NCI-H128 (cell line): ENCODE results near the gene FAM240B.

ENCODE experiments used
- DNase-seq: peaks from one replicate; lab custom pipeline; 2025; ENCODE audit not compliant: unreplicated experiment; lab: John Stamatoyannopoulos, UW

Gene FAM240B

DNA sequence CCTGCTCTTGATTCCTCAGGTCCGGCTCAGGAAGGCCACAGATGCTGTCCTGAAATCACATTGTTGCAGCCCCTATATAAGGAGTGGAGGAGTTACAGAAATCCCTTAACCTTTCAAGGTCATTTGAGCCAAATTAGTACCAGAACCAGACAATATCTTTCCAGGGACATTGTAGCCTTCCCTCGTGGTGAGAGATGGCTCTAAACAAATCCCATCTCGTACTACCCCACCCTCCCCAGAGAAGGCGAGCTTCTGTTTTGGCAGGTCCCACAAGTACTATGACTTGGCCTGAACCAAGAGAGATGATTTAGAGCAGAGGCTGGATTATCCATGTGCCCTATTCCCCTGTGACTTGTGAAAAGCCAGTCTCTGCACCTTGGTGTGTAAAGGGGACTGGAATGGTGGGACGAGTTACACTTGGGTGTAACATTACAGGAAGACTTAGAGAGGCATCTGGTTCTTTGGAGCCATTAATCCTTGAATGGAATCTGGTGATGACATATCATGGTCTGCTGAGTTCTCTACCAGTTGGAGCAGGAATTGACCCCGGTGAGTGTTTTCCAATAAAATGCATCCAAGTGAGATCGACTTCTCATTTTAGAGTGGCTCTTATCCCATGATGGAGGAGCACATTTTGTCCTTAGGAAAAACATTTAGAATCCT, at the start of gene FAM240B:
Gene FAM240B, minus strand, starts transcription at position 51 of the 663 bp plus-strand sequence. CDS start 16,134 bp downstream, outside the sequence.
- no peak for DNase-seq

DNA sequence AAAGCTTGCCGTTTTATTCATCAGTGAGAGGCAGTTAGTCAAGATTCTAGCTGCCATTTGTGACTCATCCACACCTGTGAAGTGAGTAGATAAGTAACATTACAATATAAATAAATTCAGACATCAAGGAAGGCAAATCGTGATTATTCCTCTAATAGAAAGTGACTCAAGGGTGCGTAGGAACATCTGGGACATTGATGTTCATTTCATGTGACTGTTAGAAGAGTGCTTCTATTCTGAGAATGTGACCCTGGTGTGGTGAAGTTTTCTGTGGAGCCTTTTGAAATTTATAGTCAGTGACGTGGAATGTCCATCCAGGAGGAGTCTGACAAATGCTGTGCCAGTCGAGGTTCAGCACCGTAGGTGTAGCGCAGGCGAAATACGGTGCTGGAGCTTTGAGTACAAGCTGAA, 48.4 kb upstream of the FAM240B start:
- DNase-seq: no peak

GRCh38 chr9:38765101-38765500, 45.2 kb upstream of the FAM240B start:
- no peak for DNase-seq

- DNase-seq: no peak
Observed at GRCh38 chr9:38761999-38762398, 42.1 kb upstream of the FAM240B start.

DNA sequence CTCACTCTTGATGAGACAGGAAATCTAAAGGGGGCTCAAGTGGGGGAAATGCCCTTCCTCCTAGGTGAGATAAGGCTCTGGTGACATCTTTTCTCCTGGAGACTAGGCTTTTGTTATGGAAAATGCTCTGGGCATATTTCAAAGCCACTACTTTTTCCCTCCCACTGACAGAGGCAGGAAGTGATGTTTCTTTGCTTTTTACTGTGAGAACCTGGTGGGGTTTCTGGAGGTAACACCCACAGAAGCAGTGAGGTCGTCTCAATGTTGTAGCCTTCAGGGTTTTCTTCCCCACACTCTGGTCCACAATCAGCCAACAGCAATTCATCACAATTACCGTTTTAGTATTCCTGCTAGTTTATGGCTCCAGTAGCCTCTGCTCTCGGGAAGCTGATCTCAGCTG, 41.4 kb upstream of the FAM240B start:
- no peak for DNase-seq

GRCh38 chr9:38756702-38757101, 36.8 kb upstream of the FAM240B start:
- no peak for DNase-seq

DNA sequence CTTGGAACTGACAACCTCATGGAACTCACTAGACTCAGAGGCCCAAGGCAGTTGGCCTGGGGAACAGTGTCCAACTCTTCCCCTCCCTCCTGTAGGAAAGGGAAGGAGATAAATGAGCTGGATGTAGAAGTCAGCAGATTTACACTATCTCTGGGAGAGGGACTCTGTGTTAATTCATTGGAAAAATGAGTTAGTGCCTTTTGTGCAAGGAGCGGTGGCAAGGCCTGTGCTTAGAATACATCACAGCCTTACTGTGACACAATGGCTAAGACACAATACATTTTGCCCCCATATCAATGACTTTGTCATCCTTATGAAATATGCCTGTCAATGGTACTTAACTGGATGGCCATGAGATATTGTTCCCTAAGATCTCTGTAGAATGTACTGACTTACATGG, 28.0 kb upstream of the FAM240B start:
- no peak for DNase-seq

DNA sequence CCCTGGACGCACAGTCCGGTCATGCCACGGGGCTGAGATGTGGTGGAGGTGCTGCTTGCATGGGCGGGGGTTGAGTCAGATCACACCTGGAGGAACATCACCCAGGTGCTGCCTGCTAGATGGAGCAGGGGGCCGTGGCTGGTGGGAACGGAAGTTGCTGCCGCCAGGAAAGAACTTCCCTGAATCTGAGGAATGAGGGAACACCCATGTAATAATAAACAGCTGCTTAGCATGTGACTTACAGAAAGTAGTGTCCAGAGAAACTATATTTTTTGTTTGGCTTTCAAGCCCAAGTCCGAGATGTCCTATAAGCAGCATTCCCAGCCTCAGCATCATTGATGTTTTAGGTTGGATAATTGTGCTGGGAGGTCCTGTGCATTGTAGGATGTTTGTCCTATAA, 27.1 kb upstream of the FAM240B start:
- no peak for DNase-seq

DNA sequence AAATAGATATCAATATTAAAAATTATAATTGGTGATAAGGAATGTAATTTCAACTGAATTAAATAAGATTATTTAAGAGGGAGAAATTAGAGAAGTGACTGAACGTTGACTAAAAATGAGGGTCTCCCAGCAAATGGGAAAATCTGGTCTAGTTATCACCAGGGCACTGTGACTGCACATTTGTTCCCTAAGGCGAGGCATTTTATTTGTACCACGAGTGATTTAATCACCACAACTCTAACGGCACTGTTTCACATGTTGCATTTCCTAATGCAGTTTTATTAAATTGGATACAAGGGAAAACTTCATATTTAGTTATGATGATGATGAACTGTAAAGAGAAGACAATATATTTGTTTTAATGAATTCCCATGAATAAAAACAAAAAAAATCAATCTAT, 26.4 kb upstream of the FAM240B start:
- DNase-seq: no peak

GRCh38 chr9:38744484-38744883, 24.6 kb upstream of the FAM240B start:
- no peak for DNase-seq

- DNase-seq: no peak
Observed at GRCh38 chr9:38737246-38737645, 17.3 kb upstream of the FAM240B start.

- DNase-seq: no peak
Observed at GRCh38 chr9:38734831-38735230, 14.9 kb upstream of the FAM240B start.

DNA sequence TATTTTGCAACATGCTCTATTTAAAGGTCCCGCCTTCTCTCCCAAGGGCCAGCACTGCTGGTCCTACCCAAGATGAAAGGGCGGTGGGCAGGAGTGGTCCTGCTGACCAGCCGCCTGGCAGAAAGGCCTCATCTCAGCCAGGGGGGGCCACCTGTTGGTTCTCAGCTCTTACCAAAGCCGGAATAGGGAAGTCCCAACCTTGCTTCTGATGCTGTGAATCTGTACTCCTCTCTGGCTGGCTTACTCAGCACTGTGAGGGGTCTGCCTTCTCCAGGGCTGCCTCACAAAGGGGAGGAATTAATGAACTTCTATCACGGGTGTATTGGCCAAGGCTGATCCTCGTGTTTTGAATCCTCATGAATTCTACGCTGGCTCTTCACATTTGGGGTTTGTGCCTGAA, 13.6 kb upstream of the FAM240B start:
- no peak for DNase-seq

DNA sequence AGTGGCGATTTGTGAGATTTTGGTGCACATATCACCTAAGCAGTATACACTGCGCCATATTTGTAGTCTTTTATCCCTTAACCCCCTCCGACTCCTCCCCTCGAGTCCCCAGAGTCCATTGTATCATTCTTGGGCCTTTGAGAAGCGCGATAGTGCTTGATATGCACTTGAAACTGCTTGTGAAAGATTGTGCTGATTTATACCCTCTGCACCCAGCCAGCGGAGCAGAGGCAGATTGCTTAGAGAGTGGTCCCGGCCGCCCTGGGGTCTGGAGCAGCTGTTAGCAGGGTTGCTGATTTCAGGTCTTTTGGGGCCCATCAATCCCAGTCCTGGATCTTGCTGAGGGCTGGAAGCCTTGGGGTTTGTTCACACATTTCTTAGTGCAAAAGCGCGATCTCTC, 13.0 kb upstream of the FAM240B start:
- no peak for DNase-seq

- DNase-seq: no peak
Observed at GRCh38 chr9:38727497-38728001, 7.6 kb upstream of the FAM240B start.

DNA sequence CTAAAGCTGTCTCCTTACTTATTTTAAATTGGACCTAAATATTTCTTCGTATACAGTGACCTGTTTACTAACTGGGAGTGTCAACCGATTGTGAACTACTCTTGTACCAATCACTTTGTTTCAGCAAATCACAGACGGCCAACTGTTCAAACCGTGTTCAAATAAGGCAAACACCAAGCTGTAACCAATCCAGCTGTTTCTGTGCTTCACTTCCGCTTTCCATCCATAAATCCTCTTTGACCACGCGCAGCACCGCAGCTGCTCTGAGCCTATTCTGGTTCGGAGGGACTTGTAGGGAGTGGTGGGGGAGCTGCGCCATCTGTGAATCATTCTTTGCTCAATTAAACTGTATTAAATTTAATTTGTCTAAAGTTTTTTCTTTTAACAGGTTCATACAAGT, 4.8 kb upstream of the FAM240B start:
- DNase-seq: no peak

GRCh38 chr9:38718148-38718547, 1.8 kb downstream of the FAM240B start:
- DNase-seq: no peak

GRCh38 chr9:38715684-38716083, 4.2 kb downstream of the FAM240B start:
- DNase-seq: no peak

DNA sequence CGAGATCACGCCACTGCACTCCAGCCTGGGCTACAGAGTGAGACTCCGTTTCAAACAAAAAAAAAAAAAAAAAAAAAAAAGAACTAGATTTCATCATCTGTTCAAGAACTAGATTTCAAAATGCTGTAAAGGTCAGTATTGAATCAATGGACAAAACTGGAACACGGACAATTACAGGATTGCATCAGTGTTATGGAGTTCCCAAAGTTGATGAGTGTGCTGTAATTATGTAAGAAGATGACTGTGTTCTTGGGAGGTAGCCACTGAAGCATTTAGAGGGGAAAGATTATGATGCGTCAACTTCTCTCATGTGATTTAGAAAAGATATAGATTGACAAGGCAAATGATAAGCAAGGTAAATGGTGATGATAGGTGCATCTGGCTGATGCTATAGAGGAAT, 6.5 kb downstream of the FAM240B start:
- no peak for DNase-seq

DNA sequence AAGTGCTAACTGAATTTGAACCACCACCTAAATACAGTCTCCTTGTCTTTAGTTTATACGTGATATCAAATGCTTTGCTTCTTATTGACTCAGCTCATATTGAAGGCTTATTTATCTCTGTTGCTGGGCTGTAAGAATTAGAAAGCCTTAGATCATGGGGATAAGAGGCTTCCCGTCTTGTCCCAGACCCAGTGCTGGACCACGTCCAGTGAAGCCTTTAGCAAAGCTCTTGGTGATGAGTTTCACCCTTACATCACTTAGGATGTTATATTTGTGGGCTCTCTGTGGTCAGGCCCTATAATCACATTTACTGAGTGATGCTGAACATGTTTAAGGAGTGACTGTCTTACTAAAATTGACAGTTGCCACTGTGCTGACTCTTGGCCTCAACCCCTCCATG, 11.2 kb downstream of the FAM240B start:
- DNase-seq: no peak

- no peak for DNase-seq
Observed at GRCh38 chr9:38707885-38708637, 11.9 kb downstream of the FAM240B start.

GRCh38 chr9:38706493-38706892, 13.4 kb downstream of the FAM240B start:
- DNase-seq: no peak

DNA sequence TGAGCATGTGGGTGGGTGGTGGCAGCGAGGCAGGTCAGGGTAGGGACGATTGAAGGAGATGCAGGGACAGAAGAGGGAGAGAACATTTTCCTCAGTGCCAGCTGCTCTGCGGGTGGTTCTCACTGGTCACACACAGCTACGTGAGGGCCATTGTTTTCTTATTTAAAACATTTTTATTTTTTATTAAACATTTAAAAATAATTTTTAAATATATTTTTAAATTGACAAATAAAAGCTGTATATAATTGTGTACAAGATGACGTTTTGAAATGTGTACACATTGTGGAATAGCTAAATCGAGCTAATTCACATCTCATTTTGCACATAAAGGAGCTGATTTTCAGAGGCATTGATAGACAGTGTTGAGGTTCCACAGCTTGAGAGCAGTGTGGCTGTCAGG, 14.0 kb downstream of the FAM240B start:
- DNase-seq: no peak
